IPS-11a (cell line): ENCODE results near the gene TMEM139.

Experiments used
- H3K4me3 ChIP-seq: one replicate; pipeline ENCODE4 v1.5.1; 2013; ENCODE audit warnings: low read depth, low read length, control low read depth

Gene TMEM139

GRCh38 chr7:143321734-143322133 lies 37.0 kb downstream of the TMEM139 start:
- no peak overlapping the region for H3K4me3 ChIP-seq

- no peak overlapping the region for H3K4me3 ChIP-seq
Observed at GRCh38 chr7:143322760-143323633, 38.2 kb downstream of the TMEM139 start.

GRCh38 chr7:143323653-143324052 lies 38.9 kb downstream of the TMEM139 start:
- H3K4me3 ChIP-seq = no peak overlapping the region

GRCh38 chr7:143325240-143325639 lies 40.5 kb downstream of the TMEM139 start:
- no peak overlapping the region for H3K4me3 ChIP-seq

- no peak overlapping the region for H3K4me3 ChIP-seq
Observed at GRCh38 chr7:143327903-143328302, 43.1 kb downstream of the TMEM139 start.

GRCh38 chr7:143329471-143330170 lies 44.9 kb downstream of the TMEM139 start:
- H3K4me3 ChIP-seq = no peak overlapping the region

GRCh38 chr7:143331179-143331801 lies 46.5 kb downstream of the TMEM139 start:
- no peak overlapping the region for H3K4me3 ChIP-seq

GRCh38 chr7:143334244-143334643 lies 49.5 kb downstream of the TMEM139 start:
- no peak overlapping the region for H3K4me3 ChIP-seq

- H3K4me3 ChIP-seq = no peak overlapping the region
Observed at GRCh38 chr7:143337216-143337615, 52.5 kb downstream of the TMEM139 start.
